GM12874 (cell line): ENCODE measurements around the gene TMEM229B.

ENCODE experiments used
- CTCF ChIP-seq: IDR thresholded peaks from 2 replicates; pipeline ENCODE4 v1.5.1; 2011; ENCODE audit warnings: low read depth, mild to moderate bottlenecking, control low read depth, low read length, moderate library complexity; ENCODE audit not compliant: insufficient read depth

Gene TMEM229B

GRCh38 chr14:67426983-67427606, 61.4 kb downstream of the TMEM229B start:
- peak; percentile 75 for TF ChIP-seq CTCF

- TF ChIP-seq CTCF, result no peak
Observed at GRCh38 chr14:67426161-67426560, 62.4 kb downstream of the TMEM229B start.

- no peak for TF ChIP-seq CTCF
Observed at GRCh38 chr14:67425608-67426007, 62.9 kb downstream of the TMEM229B start.

- no peak for TF ChIP-seq CTCF
Observed at GRCh38 chr14:67424539-67424938, 64.0 kb downstream of the TMEM229B start.

GRCh38 chr14:67423424-67423823, 65.1 kb downstream of the TMEM229B start:
- TF ChIP-seq CTCF, result no peak

- TF ChIP-seq CTCF, result no peak
Observed at GRCh38 chr14:67421356-67422224, 66.9 kb downstream of the TMEM229B start.
